IPS-18c (cell line): ENCODE results near the gene MYOG.
A peak's percentile ranks its signal among the peaks of the same experiment; 100 is the strongest.

Source experiments
- H3K4me3 ChIP-seq: 2 replicates; pipeline ENCODE4 v1.7.0; 2013; ENCODE audit warnings: low read depth, mild to moderate bottlenecking, low read length, moderate library complexity; ENCODE audit not compliant: insufficient read depth
- H3K9me3 ChIP-seq: one replicate; pipeline ENCODE4 v1.6.1; 2013; ENCODE audit warnings: mild to moderate bottlenecking, low read length, moderate library complexity; ENCODE audit not compliant: control insufficient read depth, insufficient read depth

The MYOG gene

GRCh38 chr1:203085528-203086406, at the start of gene MYOG:
MYOG (minus strand) TSS chr1:203086012; CDS start chr1:203085961, 51 bp downstream.
- no peak within 1 kb of the TSS for H3K4me3 ChIP-seq
- no peaks in the 10 kb centered on the region for H3K9me3 ChIP-seq

GRCh38 chr1:203133970-203134725, 48.3 kb upstream of the MYOG start:
- no peak overlapping the region for H3K4me3 ChIP-seq
- H3K9me3 ChIP-seq = no peaks in the 10 kb centered on the region

GRCh38 chr1:203131548-203132200, 45.9 kb upstream of the MYOG start:
- H3K9me3 ChIP-seq = no peaks in the 10 kb centered on the region
- no peak overlapping the region for H3K4me3 ChIP-seq

GRCh38 chr1:203130358-203130985, 44.7 kb upstream of the MYOG start:
- no peaks in the 10 kb centered on the region for H3K9me3 ChIP-seq

DNA sequence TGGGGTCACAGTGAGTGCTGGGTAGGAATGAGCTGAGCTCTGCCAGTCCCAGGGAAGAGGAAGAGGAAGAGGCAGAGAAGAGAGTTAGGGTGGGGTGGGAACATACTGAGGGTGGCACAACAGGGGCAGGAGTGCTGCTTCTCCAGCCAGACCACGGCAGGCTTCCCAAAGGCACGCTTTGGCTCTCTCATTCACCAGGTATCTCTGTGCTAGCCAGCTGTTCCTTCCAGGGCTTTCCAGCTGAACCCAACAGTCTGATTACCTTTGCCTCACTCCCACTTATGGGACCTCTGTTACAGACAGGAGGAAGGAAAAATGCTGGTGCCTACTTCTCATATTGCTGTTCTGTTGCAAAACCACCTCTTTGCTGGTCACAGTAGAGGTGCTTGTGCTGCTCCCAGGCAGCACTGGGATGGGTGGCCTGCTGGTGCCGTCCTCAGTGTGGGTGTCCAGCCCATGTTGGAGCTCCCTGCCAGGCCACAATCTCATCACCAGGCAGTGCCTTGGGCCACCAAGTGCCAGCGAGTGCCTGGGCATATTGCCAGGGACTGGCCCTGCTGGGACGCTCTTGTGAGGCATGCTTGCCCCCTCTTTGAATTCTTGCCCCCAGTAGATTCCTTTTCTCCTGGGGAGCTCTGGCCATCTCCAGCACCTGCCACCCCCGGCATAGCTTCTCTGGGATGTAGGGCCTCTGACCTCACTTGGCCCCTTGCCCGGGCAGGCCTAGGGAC, 43.9 kb upstream of the MYOG start:
- Histone ChIP-seq H3K9me3 (no peaks in the 10 kb centered on the region), H3K4me3 (no peak overlapping the region)

More at GRCh38 chr1:203130358-203130985, 44.7 kb upstream of the MYOG start:
- no peak overlapping the region for H3K4me3 ChIP-seq

GRCh38 chr1:203128716-203129500, 43.1 kb upstream of the MYOG start:
- Histone ChIP-seq H3K9me3 (no peaks in the 10 kb centered on the region), H3K4me3 (peak overlapping the region; percentile 55; the same call in 1 of the 2 replicates)

GRCh38 chr1:203128431-203128715, 42.6 kb upstream of the MYOG start:
- Histone ChIP-seq H3K4me3 (peak overlapping the region; percentile 55), H3K9me3 (no peaks in the 10 kb centered on the region)

DNA sequence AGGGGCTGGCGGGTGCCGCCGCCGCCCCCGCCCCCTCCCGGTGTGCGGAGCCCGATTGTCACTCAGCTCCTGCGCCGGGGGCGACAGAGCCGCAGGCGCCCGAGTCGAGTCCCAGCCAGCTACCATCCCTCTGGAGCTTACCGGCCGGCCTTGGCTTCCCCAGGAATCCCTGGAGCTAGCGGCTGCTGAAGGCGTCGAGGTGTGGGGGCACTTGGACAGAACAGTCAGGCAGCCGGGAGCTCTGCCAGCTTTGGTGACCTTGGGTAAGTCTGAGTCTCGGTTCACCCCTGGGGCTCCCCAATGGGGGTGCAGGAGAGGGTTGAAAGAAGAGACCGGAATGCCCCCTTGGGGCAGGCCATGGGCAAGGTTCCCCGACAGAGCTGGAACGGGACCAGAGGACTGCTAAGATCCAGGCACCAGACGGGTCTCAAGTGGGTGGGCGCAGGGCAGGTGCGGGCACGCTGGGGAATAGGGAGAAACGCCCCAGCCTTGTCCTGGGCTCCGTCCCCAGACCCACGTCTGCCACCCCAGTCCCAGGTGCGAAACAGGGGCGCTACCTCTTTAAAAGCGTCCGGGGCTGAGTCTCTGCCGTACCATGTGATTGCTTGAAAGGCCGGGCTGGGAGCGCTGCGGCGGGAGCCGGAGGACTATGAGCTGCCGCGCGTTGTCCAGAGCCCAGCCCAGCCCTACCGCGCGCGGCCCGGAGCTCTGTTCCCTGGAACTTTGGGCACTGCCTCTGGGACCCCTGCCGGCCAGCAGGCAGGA, 42.0 kb upstream of the MYOG start, which contains the start of gene ADORA1:
ADORA1 (plus strand) TSS at position 61 of the 765 bp plus-strand sequence. CDS start 1,116 bp downstream, outside the sequence.
- peak within 1 kb of the TSS; percentile 55 for H3K4me3 ChIP-seq
- no peaks in the 10 kb centered on the region for H3K9me3 ChIP-seq

DNA sequence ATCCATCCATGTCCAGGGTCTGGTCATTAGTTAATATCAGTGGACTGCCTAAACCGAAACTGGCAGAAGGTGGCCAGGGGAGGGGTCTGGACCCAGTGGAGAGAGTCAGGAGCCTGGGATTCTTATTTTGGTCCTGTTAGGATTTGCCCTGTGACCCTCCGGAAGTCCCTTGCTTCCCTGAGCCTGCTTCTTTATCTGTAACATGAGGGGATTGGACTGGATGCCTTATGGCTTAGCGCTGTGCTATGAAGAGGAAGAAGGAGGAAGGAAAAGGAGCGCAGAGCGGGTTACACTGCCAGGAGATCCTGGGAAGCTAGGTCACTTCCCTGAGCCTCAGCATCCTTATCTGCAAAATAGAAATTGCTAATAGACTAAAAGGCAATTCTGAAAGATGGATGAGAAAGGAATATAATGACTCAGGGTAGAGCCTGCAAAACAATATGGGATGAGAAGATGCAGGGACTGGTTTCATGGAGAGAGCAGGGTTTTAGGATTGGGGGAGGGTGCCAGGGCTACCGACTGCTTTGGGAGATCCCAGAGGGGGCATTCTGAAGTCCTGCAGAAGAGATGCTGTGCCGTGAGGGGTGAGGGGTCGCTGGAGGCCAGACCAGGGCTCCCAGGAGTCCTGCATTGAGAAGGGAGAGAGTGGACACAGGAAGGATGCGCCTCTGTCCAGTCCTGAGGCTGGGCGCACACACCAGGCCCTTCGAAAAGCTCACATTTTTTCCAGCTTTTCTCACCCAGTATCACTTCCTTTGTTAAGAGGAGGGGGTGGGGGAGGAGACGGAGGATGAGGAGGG, 41.3 kb upstream of the MYOG start:
- H3K4me3 ChIP-seq = peak overlapping the region; percentile 55; the same call in 1 of the 2 replicates

GRCh38 chr1:203126151-203126865, 40.5 kb upstream of the MYOG start:
- no peak overlapping the region for H3K4me3 ChIP-seq

More for the DNA sequence above, 41.3 kb upstream of the MYOG start:
- H3K9me3 ChIP-seq = no peaks in the 10 kb centered on the region

GRCh38 chr1:203124546-203125317, 38.9 kb upstream of the MYOG start:
- no peaks in the 10 kb centered on the region for H3K9me3 ChIP-seq
- H3K4me3 ChIP-seq = no peak overlapping the region

More at GRCh38 chr1:203126151-203126865, 40.5 kb upstream of the MYOG start:
- no peaks in the 10 kb centered on the region for H3K9me3 ChIP-seq

- H3K4me3 ChIP-seq = no peak overlapping the region
- H3K9me3 ChIP-seq = no peaks in the 10 kb centered on the region
These were observed 38.2 kb upstream of the MYOG start for GRCh38 chr1:203124011-203124410.

DNA sequence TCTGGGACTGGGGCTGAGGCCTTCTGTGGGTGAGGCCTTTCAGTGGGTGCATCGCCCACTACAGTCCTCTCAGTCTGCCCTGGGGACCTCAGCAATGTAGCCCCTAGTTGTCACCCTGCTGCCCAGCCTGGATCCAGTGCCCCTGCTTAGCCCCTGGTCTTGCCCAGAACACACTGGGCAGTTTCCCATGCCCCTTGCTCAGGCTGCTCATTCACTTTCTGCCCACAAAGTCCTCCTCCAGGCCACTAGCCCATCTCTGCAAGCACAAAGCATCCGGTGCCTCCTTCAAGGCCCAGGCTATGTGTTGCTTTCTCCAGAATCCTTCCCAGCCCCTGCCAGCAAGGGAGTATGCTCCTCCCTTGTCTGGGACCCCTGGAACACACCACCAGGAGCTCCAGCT, 36.3 kb upstream of the MYOG start:
- H3K4me3 ChIP-seq = no peak overlapping the region
- no peaks in the 10 kb centered on the region for H3K9me3 ChIP-seq
